Measurements from ENCODE around the gene ITPR2. TPM values are rescaled to one million over a fixed set of nuclear protein-coding genes. Genes with fewer than 3 reads are reported as not detected.

Gene ITPR2
- total RNA-seq, 1 donor from 2014 or later = 15.8 TPM

- intact Hi-C loops (cut with micrococcal nuclease) = no loop called here
- no peak for DNase-seq
- Histone ChIP-seq H3K9me3 (replicated peaks) (peaks cover 6% of the 10 kb centered on the region), H3K27ac (replicated peaks) (no peak overlapping the region), H3K27me3 (ENCODE audit: low read depth) (no peaks in the 10 kb centered on the region), H3K4me3 (no peak overlapping the region), H3K4me1 (no peaks in the 10 kb centered on the region), H3K36me3 (peaks cover 3% of the 10 kb centered on the region)
- no peak for TF ChIP-seq CTCF (IDR thresholded peaks at IDR 0.05; ENCODE audit: borderline replicate concordance)
Measured at GRCh38 chr12:26331136-26331535, 501.9 kb downstream of the ITPR2 start.

- Histone ChIP-seq H3K4me3 (no peak overlapping the region), H3K9me3 (replicated peaks) (no peaks in the 10 kb centered on the region), H3K27me3 (ENCODE audit: low read depth) (no peaks in the 10 kb centered on the region), H3K27ac (replicated peaks) (no peak overlapping the region), H3K4me1 (no peaks in the 10 kb centered on the region), H3K36me3 (no peaks in the 10 kb centered on the region)
- no peak for TF ChIP-seq CTCF (IDR thresholded peaks at IDR 0.05; ENCODE audit: borderline replicate concordance)
- intact Hi-C loops (cut with micrococcal nuclease) = no loop called here
- no peak for DNase-seq
Measured at GRCh38 chr12:26327975-26328644, 504.9 kb downstream of the ITPR2 start.

GRCh38 chr12:26323673-26324072, 509.3 kb downstream of the ITPR2 start:
- H3K36me3 ChIP-seq = no peaks in the 10 kb centered on the region
- DNase-seq = no peak
- no peak for TF ChIP-seq CTCF (IDR thresholded peaks at IDR 0.05; ENCODE audit: borderline replicate concordance)
- H3K4me1 ChIP-seq = peaks cover 3% of the 10 kb centered on the region
- peaks cover 5% of the 10 kb centered on the region for H3K9me3 ChIP-seq (replicated peaks)
- no peak overlapping the region for H3K27ac ChIP-seq (replicated peaks)
- intact Hi-C loops (cut with micrococcal nuclease) = no loop called here
- H3K4me3 ChIP-seq = no peak overlapping the region
- no peaks in the 10 kb centered on the region for H3K27me3 ChIP-seq (ENCODE audit: low read depth)

GRCh38 chr12:26319511-26319910, 513.5 kb downstream of the ITPR2 start:
- Histone ChIP-seq H3K9me3 (replicated peaks) (peaks cover 10% of the 10 kb centered on the region), H3K36me3 (no peaks in the 10 kb centered on the region), H3K4me1 (peaks cover 13% of the 10 kb centered on the region), H3K27me3 (ENCODE audit: low read depth) (no peaks in the 10 kb centered on the region), H3K4me3 (no peak overlapping the region), H3K27ac (replicated peaks) (peak overlapping the region; percentile 53)
- TF ChIP-seq CTCF (IDR thresholded peaks at IDR 0.05; ENCODE audit: borderline replicate concordance) = no peak
- intact Hi-C loops (cut with micrococcal nuclease) = no loop called here
- peak; percentile 47 for DNase-seq

- H3K4me1 ChIP-seq = peaks cover 13% of the 10 kb centered on the region
- peaks cover 19% of the 10 kb centered on the region for H3K9me3 ChIP-seq (replicated peaks)
- peak overlapping the region; percentile 53 for H3K27ac ChIP-seq (replicated peaks)
- peak; percentile 51 for DNase-seq
- intact Hi-C loops (cut with micrococcal nuclease) = no loop called here
- H3K4me3 ChIP-seq = no peak overlapping the region
- H3K36me3 ChIP-seq = no peaks in the 10 kb centered on the region
- no peak for TF ChIP-seq CTCF (IDR thresholded peaks at IDR 0.05; ENCODE audit: borderline replicate concordance)
- no peaks in the 10 kb centered on the region for H3K27me3 ChIP-seq (ENCODE audit: low read depth)
Measured at GRCh38 chr12:26318661-26319068, 514.3 kb downstream of the ITPR2 start.
